K562 (cell line): ENCODE measurements around the gene SAMD9L. TPM values are rescaled to one million over a fixed set of nuclear protein-coding genes. Genes with fewer than 3 reads are reported as not detected.

Source experiments
- CBX8 ChIP-seq: fragments of 200-600 bp; sonication (generic); IDR thresholded peaks from 2 replicates; pipeline ENCODE4 v1.6.1; 2012; ENCODE audit warnings: borderline replicate concordance, mixed run types, low read depth, mild to moderate bottlenecking, moderate library complexity, mixed read lengths, low read length, control low read depth, inconsistent platforms; ENCODE audit not compliant: poor library complexity, severe bottlenecking; ENCODE audit errors: extremely low read depth
- ETV1 ChIP-seq: fragments of 450-650 bp; conservative IDR thresholded peaks from 2 replicates; pipeline ENCODE4 v1.6.1; 2016; ENCODE audit warnings: missing genetic modification characterization, control low read depth, low read depth, missing compliant biosample characterization
- HSF4 ChIP-seq: fragments of 250-450 bp; sonication (Bioruptor Pico); IDR thresholded peaks from 2 replicates; pipeline ENCODE4 v2.1.2; 2022; ENCODE audit warnings: mild to moderate bottlenecking, moderate library complexity, borderline replicate concordance
- ID3 ChIP-seq, 2 experiments: fragments of 250-450 bp in 1 of 2; fragments of 450-650 bp in 1 of 2; sonication (Bioruptor Pico) in 1 of 2; IDR thresholded peaks; 2 replicates each; pipeline versions ENCODE4 v1.6.1 to v1.8.0; 2016 to 2021; ENCODE audit warnings: mild to moderate bottlenecking in 2 of 2, moderate library complexity in 2 of 2, missing compliant biosample characterization in 1 of 2, missing genetic modification characterization in 1 of 2
- MYBL2 ChIP-seq, 2 experiments: fragments of 450-650 bp in 1 of 2; sonication (generic) in 1 of 2; formaldehyde crosslinking in 1 of 2; IDR thresholded peaks; 2 replicates each; pipeline versions ENCODE4 v1.6.1 to v1.8.1; 2017 to 2022; ENCODE audit warnings: borderline replicate concordance in 1 of 2, inconsistent platforms in 1 of 2, low read depth in 1 of 2, mild to moderate bottlenecking in 1 of 2, missing genetic modification reagents in 1 of 2, moderate library complexity in 1 of 2
- NCOA4 ChIP-seq: fragments of 450-650 bp; IDR thresholded peaks from 2 replicates; pipeline ENCODE4 v1.6.1; 2018; ENCODE audit warnings: mild to moderate bottlenecking; ENCODE audit not compliant: partially characterized antibody
- NONO ChIP-seq, 2 experiments: fragments of 200-400 bp in 1 of 2; fragments of 450-650 bp in 1 of 2; formaldehyde crosslinking in 1 of 2; IDR thresholded peaks; 2 replicates each; pipeline ENCODE4 v1.6.1; 2017; ENCODE audit warnings: low read depth in 2 of 2, mild to moderate bottlenecking in 2 of 2, moderate library complexity in 2 of 2, low read length in 1 of 2
- PRPF4 ChIP-seq: fragments of 200-400 bp; formaldehyde crosslinking; IDR thresholded peaks from one replicate; pipeline ENCODE4 v1.6.1; 2017; ENCODE audit warnings: low read length, low read depth, mild to moderate bottlenecking; ENCODE audit not compliant: insufficient read depth, poor library complexity, severe bottlenecking
- SAFB ChIP-seq: fragments of 200-400 bp; formaldehyde crosslinking; IDR thresholded peaks from 2 replicates; pipeline ENCODE4 v1.6.1; 2017; ENCODE audit warnings: low read depth, low read length, borderline replicate concordance
- SIN3A ChIP-seq, 2 experiments: fragments of 150-350 bp in 1 of 2; IDR thresholded peaks; 2 replicates each; pipeline ENCODE4 v1.6.1; 2011 to 2016; ENCODE audit warnings: borderline replicate concordance in 2 of 2, low read depth in 2 of 2, low read length in 2 of 2, mild to moderate bottlenecking in 2 of 2, moderate library complexity in 2 of 2; ENCODE audit not compliant: control insufficient read depth in 1 of 2
- THAP12 ChIP-seq: fragments of 250-450 bp; sonication (Bioruptor Pico); IDR thresholded peaks from 2 replicates; pipeline ENCODE4 v1.9.0; 2021; ENCODE audit warnings: mild to moderate bottlenecking, inconsistent platforms
- ZBTB12 ChIP-seq: fragments of 250-450 bp; sonication (Bioruptor Pico); IDR thresholded peaks from 2 replicates; pipeline ENCODE4 v1.4.0; 2020
- ZNF239 ChIP-seq: fragments of 250-450 bp; sonication (Bioruptor Pico); IDR thresholded peaks from 2 replicates; pipeline ENCODE4 v1.4.0; 2020; ENCODE audit warnings: mild to moderate bottlenecking
- ZNF431 ChIP-seq: sonication (generic); formaldehyde crosslinking; IDR thresholded peaks from 2 replicates; pipeline ENCODE4 v1.8.0; 2022; ENCODE audit warnings: mild to moderate bottlenecking, missing genetic modification reagents
- ZNF444 ChIP-seq: fragments of 250-450 bp; sonication (Bioruptor Pico); IDR thresholded peaks from 2 replicates; pipeline ENCODE4 v1.4.0; 2020; ENCODE audit warnings: mild to moderate bottlenecking, moderate library complexity
- ZNF507 ChIP-seq: conservative IDR thresholded peaks from 2 replicates; pipeline ENCODE4 v1.6.1; 2017; ENCODE audit warnings: missing genetic modification characterization, missing compliant biosample characterization
- ZNF609 ChIP-seq: sonication (generic); formaldehyde crosslinking; IDR thresholded peaks from 2 replicates; pipeline ENCODE4 v1.8.1; 2023; ENCODE audit warnings: missing genetic modification reagents, mild to moderate bottlenecking, borderline replicate concordance
- polyA plus RNA-seq, 8 experiments: library from polyadenylated mRNA; depleted of rRNA in 4 of 8; stranded (reverse) in 5 of 8; unstranded in 3 of 8; fragments of >200 nt; fragmentation: Nextera tagmentation in 2 of 8; fragmentation: Illumina TruSeq in 1 of 8; extraction: Ambion mirVana in 2 of 8; extraction: Trizol in 1 of 8; gene quantifications; 2 replicates each; pipeline versions ENCODE4 v1.2.1 to v1.2.3, GENCODE V29; 2011 to 2014; ENCODE audit warnings: inconsistent platforms in 1 of 8, missing spikeins in 1 of 8
- total RNA-seq, 7 experiments: library from RNA; depleted of rRNA in 6 of 7; stranded (reverse); fragments of >200 nt in 6 of 7; fragmentation: Illumina TruSeq in 2 of 7; extraction: Trizol in 2 of 7; gene quantifications; 2 replicates each; pipeline versions ENCODE4 v1.2.1 to v1.2.3, GENCODE V29; 2011 to 2021; ENCODE audit warnings: low replicate concordance in 1 of 7

SAMD9L gene
- total and polyA plus RNA-seq, 9 of the 15 experiments (the other 6 are each of a cell fraction or from before 2014, with no cell fraction given), result 0.15 to 1.0 (median 0.48) TPM

GRCh38 chr7:93148727-93149126 lies 542 bp upstream of the SAMD9L start (continued):
- TF ChIP-seq ZNF609 (CRISPR knock-in tag), result no peak
- TF ChIP-seq NCOA4, result no peak
- no peak for TF ChIP-seq HSF4
- 0 out of 2 replicates have a peak, but pooled peaks have one; percentile 22 for TF ChIP-seq ZNF444 (CRISPR knock-in tag)
- TF ChIP-seq ZNF239, result peak; percentile 68
- TF ChIP-seq ZNF507, result 0 out of 2 replicates have a peak, but pooled peaks have one; percentile 30
- TF ChIP-seq ETV1 (tag), result peak; percentile 78
- TF ChIP-seq SAFB, result no peak
- TF ChIP-seq MYBL2 (IDR thresholded peaks at IDR 0.05; ENCODE audit: low read depth), result no peak
- TF ChIP-seq MYBL2 (CRISPR knock-in tag; IDR thresholded peaks at IDR 0.05; ENCODE audit: borderline replicate concordance), result no peak
- no peak for TF ChIP-seq ZBTB12 (CRISPR knock-in tag)
- TF ChIP-seq NONO (IDR thresholded peaks at IDR 0.05; ENCODE audit: low read depth in 2 of 2, low read length in 1 of 2), result no peak
- no peak for TF ChIP-seq CBX8
- no peak for TF ChIP-seq THAP12 (CRISPR knock-in tag)
- TF ChIP-seq ZNF431, result no peak
- TF ChIP-seq SIN3A (IDR thresholded peaks at IDR 0.05; ENCODE audit: borderline replicate concordance in 2 of 2, control insufficient read depth in 1 of 2, low read depth in 2 of 2, low read length in 2 of 2), result no peak
- TF ChIP-seq PRPF4, result no peak
- TF ChIP-seq ID3 (CRISPR knock-in tag; IDR thresholded peaks at IDR 0.05), result no peak
- TF ChIP-seq ID3 (tag; IDR thresholded peaks at IDR 0.05), result no peak
